ENCODE results near the gene SORT1. TPM values are rescaled to one million over a fixed set of nuclear protein-coding genes. Genes with fewer than 3 reads are reported as not detected.
A peak's percentile ranks its signal among the peaks of the same experiment; 100 is the strongest.

SORT1 gene
- total and polyA plus RNA-seq, 2 of the 13 experiments (the other 11 are each of a cell fraction or from before 2014, with no cell fraction given): 32.4 to 93.0 TPM

- TF ChIP-seq REST (IDR thresholded peaks at IDR 0.05; ENCODE audit: borderline replicate concordance in 1 of 2, low read depth in 1 of 2, low read length in 2 of 2): 0 out of 4 replicates have a peak, but pooled peaks of 1 of the 2 experiments have one; percentile 51
- TF ChIP-seq SETDB1 (CRISPR knock-in tag; IDR thresholded peaks at IDR 0.05; ENCODE audit: borderline replicate concordance): no peak
- TF ChIP-seq RBAK (CRISPR knock-in tag; IDR thresholded peaks at IDR 0.05): no peak
- TF ChIP-seq ZNF510 (CRISPR knock-in tag; IDR thresholded peaks at IDR 0.05; ENCODE audit: low read depth): no peak
- TF ChIP-seq HNRNPL (IDR thresholded peaks at IDR 0.05; ENCODE audit: low read depth, low read length): no peak
- TF ChIP-seq SYNCRIP (IDR thresholded peaks at IDR 0.05; ENCODE audit: insufficient read depth, low read depth, low read length): no peak
- no peak for TF ChIP-seq FOXM1 (CRISPR knock-in tag; IDR thresholded peaks at IDR 0.05)
- TF ChIP-seq SRF (IDR thresholded peaks at IDR 0.05; ENCODE audit: low read depth, low read length): no peak
- TF ChIP-seq ZBTB3 (CRISPR knock-in tag; IDR thresholded peaks at IDR 0.05; ENCODE audit: borderline replicate concordance, low read depth): no peak; the same call in 1 of the 2 replicates
- 0 out of 2 replicates have a peak, but pooled peaks have one; percentile 5 for TF ChIP-seq STAT6 (CRISPR knock-in tag; IDR thresholded peaks at IDR 0.05; ENCODE audit: borderline replicate concordance)
- no peak for TF ChIP-seq ZNF678 (CRISPR knock-in tag; IDR thresholded peaks at IDR 0.05)
- peak; percentile 5; the same call in 1 of the 2 replicates for TF ChIP-seq NCOR1 (IDR thresholded peaks at IDR 0.05; ENCODE audit: borderline replicate concordance, low read length)
- TF ChIP-seq ZNF512 (CRISPR knock-in tag; IDR thresholded peaks at IDR 0.05): no peak
- TF ChIP-seq ZNF235 (CRISPR knock-in tag; IDR thresholded peaks at IDR 0.05; ENCODE audit: borderline replicate concordance): no peak
- 0 out of 2 replicates have a peak, but pooled peaks have one; percentile 62 for TF ChIP-seq AKAP8 (CRISPR knock-in tag; IDR thresholded peaks at IDR 0.05)
- TF ChIP-seq ZNF292 (CRISPR knock-in tag; IDR thresholded peaks at IDR 0.05; ENCODE audit: borderline replicate concordance, low read depth): no peak
- peak; percentile 12; the same call in 1 of the 2 replicates for TF ChIP-seq NR2C2 (CRISPR knock-in tag; IDR thresholded peaks at IDR 0.05; ENCODE audit: borderline replicate concordance)
- no peak for TF ChIP-seq MEIS2 (CRISPR knock-in tag; IDR thresholded peaks at IDR 0.05)
- no peak; the same call in 1 of the 2 replicates for TF ChIP-seq SALL1 (CRISPR knock-in tag; IDR thresholded peaks at IDR 0.05)
- peak; percentile 52; the same call in 1 of the 2 replicates for TF ChIP-seq ZMYM3 (CRISPR knock-in tag; IDR thresholded peaks at IDR 0.05)
These were observed 98.0 kb downstream of the SORT1 start (continued) for GRCh38 chr1:109299558-109300343.
